ENCODE data around the gene CYB5R3.

The CYB5R3 gene

DNA sequence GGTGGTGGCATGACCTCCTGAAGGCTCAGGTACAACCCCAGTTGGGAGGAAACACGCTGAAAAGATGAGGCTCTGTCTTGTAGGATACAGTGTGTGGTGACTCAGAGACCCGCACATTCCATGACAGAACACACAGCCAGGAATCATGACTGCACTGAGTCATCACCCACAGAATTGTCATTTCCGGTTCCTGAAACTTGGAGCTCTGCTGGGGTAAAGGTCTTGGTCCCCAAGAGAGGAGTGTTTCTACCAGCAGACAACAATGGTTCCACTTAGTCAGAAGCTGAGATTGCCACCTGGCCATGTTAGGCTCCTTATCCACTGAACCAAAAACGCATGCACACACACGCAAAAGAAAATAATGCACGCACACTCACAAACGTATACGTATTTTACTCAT is 31.5 kb upstream of the CYB5R3 start:
- TF ChIP-seq TEAD4 (IDR thresholded peaks at IDR 0.05) (0 out of 2 replicates have a peak, but pooled peaks have one; percentile 5), FOXM1 (IDR thresholded peaks at IDR 0.05; ENCODE audit: borderline replicate concordance, low read depth) (no peak), TCF12 (IDR thresholded peaks at IDR 0.05; ENCODE audit: low read depth) (no peak), TAF1 (IDR thresholded peaks at IDR 0.05; ENCODE audit: low read depth) (no peak)

DNA sequence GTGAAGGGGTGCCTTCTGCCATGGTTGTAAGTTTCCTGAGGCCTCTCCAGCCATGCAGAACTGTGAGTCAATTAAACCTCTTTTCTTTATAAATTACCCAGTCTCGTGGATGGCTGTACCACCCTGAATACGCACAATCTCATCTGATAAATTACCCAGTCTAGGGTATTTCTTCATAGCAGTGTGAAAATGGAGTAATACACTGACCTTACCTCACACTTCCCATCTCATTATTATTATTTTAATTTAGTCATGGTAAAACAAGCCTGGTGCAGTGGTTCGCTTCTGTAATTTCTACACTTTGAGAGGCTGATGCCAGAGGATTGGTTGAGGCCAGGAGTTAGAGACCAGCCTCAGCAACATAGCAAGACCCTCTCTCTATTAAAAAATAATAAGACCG is 30.5 kb upstream of the CYB5R3 start:
- TF ChIP-seq CREB1 (IDR thresholded peaks at IDR 0.05; ENCODE audit: low read depth) (no peak), EP300 (IDR thresholded peaks at IDR 0.05; ENCODE audit: borderline replicate concordance) (no peak), FOXM1 (IDR thresholded peaks at IDR 0.05; ENCODE audit: borderline replicate concordance, low read depth) (no peak), RAD21 (IDR thresholded peaks at IDR 0.05; ENCODE audit: low read depth) (no peak), TEAD4 (IDR thresholded peaks at IDR 0.05) (no peak), TCF12 (IDR thresholded peaks at IDR 0.05; ENCODE audit: low read depth) (no peak), YY1 (IDR thresholded peaks at IDR 0.05; ENCODE audit: low read depth) (no peak), NFIC (IDR thresholded peaks at IDR 0.05) (no peak), TAF1 (IDR thresholded peaks at IDR 0.05; ENCODE audit: low read depth) (no peak), CEBPB (IDR thresholded peaks at IDR 0.05) (no peak), EGR1 (IDR thresholded peaks at IDR 0.05) (no peak)
- TF ChIP-seq, protein P1, sequence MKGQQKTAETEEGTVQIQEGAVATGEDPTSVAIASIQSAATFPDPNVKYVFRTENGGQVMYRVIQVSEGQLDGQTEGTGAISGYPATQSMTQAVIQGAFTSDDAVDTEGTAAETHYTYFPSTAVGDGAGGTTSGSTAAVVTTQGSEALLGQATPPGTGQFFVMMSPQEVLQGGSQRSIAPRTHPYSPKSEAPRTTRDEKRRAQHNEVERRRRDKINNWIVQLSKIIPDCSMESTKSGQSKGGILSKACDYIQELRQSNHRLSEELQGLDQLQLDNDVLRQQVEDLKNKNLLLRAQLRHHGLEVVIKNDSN (IDR thresholded peaks at IDR 0.05): no peak
- TF ChIP-seq, protein P2, sequence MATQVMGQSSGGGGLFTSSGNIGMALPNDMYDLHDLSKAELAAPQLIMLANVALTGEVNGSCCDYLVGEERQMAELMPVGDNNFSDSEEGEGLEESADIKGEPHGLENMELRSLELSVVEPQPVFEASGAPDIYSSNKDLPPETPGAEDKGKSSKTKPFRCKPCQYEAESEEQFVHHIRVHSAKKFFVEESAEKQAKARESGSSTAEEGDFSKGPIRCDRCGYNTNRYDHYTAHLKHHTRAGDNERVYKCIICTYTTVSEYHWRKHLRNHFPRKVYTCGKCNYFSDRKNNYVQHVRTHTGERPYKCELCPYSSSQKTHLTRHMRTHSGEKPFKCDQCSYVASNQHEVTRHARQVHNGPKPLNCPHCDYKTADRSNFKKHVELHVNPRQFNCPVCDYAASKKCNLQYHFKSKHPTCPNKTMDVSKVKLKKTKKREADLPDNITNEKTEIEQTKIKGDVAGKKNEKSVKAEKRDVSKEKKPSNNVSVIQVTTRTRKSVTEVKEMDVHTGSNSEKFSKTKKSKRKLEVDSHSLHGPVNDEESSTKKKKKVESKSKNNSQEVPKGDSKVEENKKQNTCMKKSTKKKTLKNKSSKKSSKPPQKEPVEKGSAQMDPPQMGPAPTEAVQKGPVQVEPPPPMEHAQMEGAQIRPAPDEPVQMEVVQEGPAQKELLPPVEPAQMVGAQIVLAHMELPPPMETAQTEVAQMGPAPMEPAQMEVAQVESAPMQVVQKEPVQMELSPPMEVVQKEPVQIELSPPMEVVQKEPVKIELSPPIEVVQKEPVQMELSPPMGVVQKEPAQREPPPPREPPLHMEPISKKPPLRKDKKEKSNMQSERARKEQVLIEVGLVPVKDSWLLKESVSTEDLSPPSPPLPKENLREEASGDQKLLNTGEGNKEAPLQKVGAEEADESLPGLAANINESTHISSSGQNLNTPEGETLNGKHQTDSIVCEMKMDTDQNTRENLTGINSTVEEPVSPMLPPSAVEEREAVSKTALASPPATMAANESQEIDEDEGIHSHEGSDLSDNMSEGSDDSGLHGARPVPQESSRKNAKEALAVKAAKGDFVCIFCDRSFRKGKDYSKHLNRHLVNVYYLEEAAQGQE (IDR thresholded peaks at IDR 0.05; ENCODE audit: low read depth): no peak
- TF ChIP-seq, protein P3, sequence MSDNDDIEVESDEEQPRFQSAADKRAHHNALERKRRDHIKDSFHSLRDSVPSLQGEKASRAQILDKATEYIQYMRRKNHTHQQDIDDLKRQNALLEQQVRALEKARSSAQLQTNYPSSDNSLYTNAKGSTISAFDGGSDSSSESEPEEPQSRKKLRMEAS (IDR thresholded peaks at IDR 0.05): no peak

DNA sequence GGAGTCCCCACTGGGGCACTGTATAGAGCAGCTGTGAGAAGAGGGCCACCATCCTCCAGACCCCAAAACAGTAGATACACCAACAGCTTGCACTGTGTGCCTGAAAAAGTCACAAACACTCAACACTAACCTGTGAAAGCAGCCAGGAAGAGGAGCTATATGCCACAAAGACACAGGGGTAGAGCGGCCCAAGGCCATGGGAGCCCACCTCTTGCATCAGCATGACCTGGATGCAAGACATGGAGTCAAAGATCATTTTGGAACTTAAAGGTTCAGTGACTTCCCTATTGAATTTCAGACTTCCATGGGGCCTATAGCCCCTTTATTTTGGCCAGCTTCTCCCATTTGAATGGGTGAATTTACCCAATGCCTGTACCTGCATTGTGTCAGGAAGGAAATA is 29.7 kb upstream of the CYB5R3 start:
- TF ChIP-seq, protein P2 (IDR thresholded peaks at IDR 0.05; ENCODE audit: low read depth): no peak
- no peak for TF ChIP-seq TEAD4 (IDR thresholded peaks at IDR 0.05)
- no peak for TF ChIP-seq EGR1 (IDR thresholded peaks at IDR 0.05)
- TF ChIP-seq ZBTB7A (IDR thresholded peaks at IDR 0.05; ENCODE audit: low read depth): no peak
- no peak for TF ChIP-seq CREB1 (IDR thresholded peaks at IDR 0.05; ENCODE audit: low read depth)
- no peak for TF ChIP-seq TAF1 (IDR thresholded peaks at IDR 0.05; ENCODE audit: low read depth)
- no peak for TF ChIP-seq RAD21 (IDR thresholded peaks at IDR 0.05; ENCODE audit: low read depth)
- no peak for TF ChIP-seq NFIC (IDR thresholded peaks at IDR 0.05)
- TF ChIP-seq FOXM1 (IDR thresholded peaks at IDR 0.05; ENCODE audit: borderline replicate concordance, low read depth): no peak

DNA sequence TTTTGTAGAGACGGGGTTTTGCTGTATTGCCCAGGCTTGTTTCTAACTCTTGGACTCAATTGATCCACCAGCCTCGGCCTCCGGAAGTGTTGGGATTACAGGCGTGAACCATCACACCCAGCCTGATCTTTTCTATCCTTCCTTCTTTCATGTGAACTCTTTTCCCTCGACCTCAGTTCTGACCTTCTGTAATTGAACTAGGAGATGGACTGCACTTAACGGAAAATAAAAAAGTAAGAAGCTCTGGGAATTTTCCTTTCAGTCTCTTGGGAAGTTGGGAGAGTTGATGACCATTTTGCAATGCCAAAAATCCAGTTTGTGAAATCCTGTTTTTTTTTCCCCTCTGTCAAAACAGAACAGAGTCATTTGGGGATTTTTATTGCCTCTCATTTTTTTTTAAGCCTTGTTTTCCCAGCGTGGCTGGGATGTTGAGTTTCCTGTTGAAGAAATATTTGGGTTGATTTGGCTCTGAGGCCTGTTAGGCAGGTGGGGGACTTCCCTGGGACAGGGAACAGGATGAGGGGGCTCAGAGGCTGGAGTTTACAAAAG is 26.9 kb upstream of the CYB5R3 start:
- TF ChIP-seq, protein P1 (IDR thresholded peaks at IDR 0.05): no peak
- TF ChIP-seq RAD21 (IDR thresholded peaks at IDR 0.05; ENCODE audit: low read depth) (no peak), TEAD4 (IDR thresholded peaks at IDR 0.05) (no peak), FOXM1 (IDR thresholded peaks at IDR 0.05; ENCODE audit: borderline replicate concordance, low read depth) (no peak)

DNA sequence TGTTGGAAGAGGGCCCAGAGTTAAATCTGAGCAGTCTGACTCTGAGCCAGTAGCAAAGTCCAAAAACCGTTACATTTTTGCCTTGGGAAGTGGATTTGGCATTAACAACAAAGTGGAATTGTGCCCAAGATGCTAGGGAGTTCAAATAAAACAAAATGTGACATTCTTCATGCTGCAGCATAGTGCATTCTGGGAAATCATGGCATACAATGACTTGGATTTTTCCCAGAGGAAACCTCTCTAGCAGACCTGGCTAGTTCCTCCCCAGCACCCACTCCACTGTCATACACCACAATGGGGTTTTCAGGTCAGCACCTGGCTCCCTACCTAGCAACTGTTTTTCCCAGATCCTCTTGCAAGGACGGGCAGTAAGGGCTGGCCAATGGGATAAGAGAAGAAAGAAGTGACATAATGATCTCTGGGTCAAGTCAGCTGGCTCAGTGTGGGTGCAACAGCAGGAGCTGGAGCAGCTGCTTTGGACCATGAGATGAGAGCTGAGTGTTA is 24.8 kb upstream of the CYB5R3 start:
- TF ChIP-seq TAF1 (IDR thresholded peaks at IDR 0.05; ENCODE audit: low read depth) (no peak), EP300 (IDR thresholded peaks at IDR 0.05; ENCODE audit: borderline replicate concordance) (no peak), RAD21 (IDR thresholded peaks at IDR 0.05; ENCODE audit: low read depth) (no peak), ZBTB7A (IDR thresholded peaks at IDR 0.05; ENCODE audit: low read depth) (no peak), NFIC (IDR thresholded peaks at IDR 0.05) (0 out of 2 replicates have a peak, but pooled peaks have one; percentile 15), CEBPB (IDR thresholded peaks at IDR 0.05) (no peak), YY1 (IDR thresholded peaks at IDR 0.05; ENCODE audit: low read depth) (0 out of 2 replicates have a peak, but pooled peaks have one; percentile 23), FOXM1 (IDR thresholded peaks at IDR 0.05; ENCODE audit: borderline replicate concordance, low read depth) (no peak), TCF12 (IDR thresholded peaks at IDR 0.05; ENCODE audit: low read depth) (peak; percentile 28; the same call in 1 of the 2 replicates), TEAD4 (IDR thresholded peaks at IDR 0.05) (no peak), EGR1 (IDR thresholded peaks at IDR 0.05) (no peak), CREB1 (IDR thresholded peaks at IDR 0.05; ENCODE audit: low read depth) (peak; percentile 39; the same call in 1 of the 2 replicates)
- TF ChIP-seq, protein P3 (IDR thresholded peaks at IDR 0.05): no peak
- TF ChIP-seq, protein P2 (IDR thresholded peaks at IDR 0.05; ENCODE audit: low read depth): no peak
- TF ChIP-seq, protein P1 (IDR thresholded peaks at IDR 0.05): no peak

Measured in Ishikawa (cell line).